SK-N-SH treated with all-trans-retinoic acid at 6 μM for 48 hours (cell line): ENCODE measurements around the gene ALMS1.

Experiments used
- ATAC-seq: fragments of 200-7000 bp; cut with Tn5 transposase; 3 replicates; pipeline ENCODE4 v1.9.1; 2020; ENCODE audit warnings: mild to moderate bottlenecking, moderate library complexity
- ARNTL ChIP-seq: fragments of 450-650 bp; formaldehyde crosslinking; IDR thresholded peaks from 2 replicates; pipeline ENCODE4 v1.5.0; 2020; ENCODE audit warnings: low read depth, mild to moderate bottlenecking, moderate library complexity, borderline replicate concordance
- BACH2 ChIP-seq: fragments of 250-450 bp; sonication (Bioruptor Pico); IDR thresholded peaks from 2 replicates; pipeline ENCODE4 v1.9.0; 2021; ENCODE audit warnings: mild to moderate bottlenecking, borderline replicate concordance
- CREB5 ChIP-seq: fragments of 250-450 bp; sonication (Bioruptor Pico); IDR thresholded peaks from 2 replicates; pipeline ENCODE4 v1.5.1; 2020; ENCODE audit warnings: low read depth, mild to moderate bottlenecking, moderate library complexity
- CSDC2 ChIP-seq: fragments of 250-450 bp; sonication (Bioruptor Pico); IDR thresholded peaks from 2 replicates; pipeline ENCODE4 v1.5.0; 2020; ENCODE audit warnings: mild to moderate bottlenecking, moderate library complexity
- CSRNP3 ChIP-seq: fragments of 250-450 bp; sonication (Bioruptor Pico); IDR thresholded peaks from 2 replicates; pipeline ENCODE4 v1.5.1; 2021; ENCODE audit warnings: mild to moderate bottlenecking, moderate library complexity
- ESRRG ChIP-seq: fragments of 250-450 bp; sonication (Bioruptor Pico); IDR thresholded peaks from 2 replicates; pipeline ENCODE4 v1.6.1; 2021; ENCODE audit warnings: mild to moderate bottlenecking
- GLIS3 ChIP-seq: fragments of 250-450 bp; sonication (Bioruptor Pico); IDR thresholded peaks from 2 replicates; pipeline ENCODE4 v1.5.0; 2020; ENCODE audit warnings: mild to moderate bottlenecking, moderate library complexity
- ISL1 ChIP-seq: fragments of 250-450 bp; sonication (Bioruptor Pico); IDR thresholded peaks from 2 replicates; pipeline ENCODE4 v2.1.2; 2022; ENCODE audit warnings: mild to moderate bottlenecking, moderate library complexity
- PATZ1 ChIP-seq: fragments of 250-450 bp; sonication (Bioruptor Pico); IDR thresholded peaks from 2 replicates; pipeline ENCODE4 v1.8.0; 2020; ENCODE audit warnings: mild to moderate bottlenecking, moderate library complexity, borderline replicate concordance
- POU6F1 ChIP-seq: fragments of 250-450 bp; sonication (Bioruptor Pico); IDR thresholded peaks from 2 replicates; pipeline ENCODE4 v1.8.0; 2021; ENCODE audit warnings: low read depth, mild to moderate bottlenecking, moderate library complexity, borderline replicate concordance
- PPARA ChIP-seq: fragments of 250-450 bp; sonication (Bioruptor Pico); IDR thresholded peaks from 2 replicates; pipeline ENCODE4 v1.5.0; 2020; ENCODE audit warnings: mild to moderate bottlenecking, borderline replicate concordance
- RARB ChIP-seq: fragments of 250-450 bp; sonication (Bioruptor Pico); IDR thresholded peaks from 2 replicates; pipeline ENCODE4 v1.8.0; 2021; ENCODE audit warnings: mild to moderate bottlenecking, moderate library complexity
- SNAI2 ChIP-seq: fragments of 250-450 bp; sonication (Bioruptor Pico); IDR thresholded peaks from 2 replicates; pipeline ENCODE4 v1.5.0; 2020; ENCODE audit warnings: mild to moderate bottlenecking, moderate library complexity
- TCF4 ChIP-seq: fragments of 250-450 bp; sonication (Bioruptor Pico); IDR thresholded peaks from 2 replicates; pipeline ENCODE4 v1.8.0; 2021; ENCODE audit warnings: mild to moderate bottlenecking, moderate library complexity, borderline replicate concordance
- TOX ChIP-seq: fragments of 250-450 bp; sonication (Bioruptor Pico); IDR thresholded peaks from 2 replicates; pipeline ENCODE4 v1.8.0; 2021; ENCODE audit warnings: mild to moderate bottlenecking, moderate library complexity, borderline replicate concordance
- TSHZ2 ChIP-seq: fragments of 250-450 bp; sonication (Bioruptor Pico); IDR thresholded peaks from 2 replicates; pipeline ENCODE4 v1.5.0; 2020; ENCODE audit warnings: mild to moderate bottlenecking, moderate library complexity
- ZC3H10 ChIP-seq: fragments of 250-450 bp; sonication (Bioruptor Pico); IDR thresholded peaks from 2 replicates; pipeline ENCODE4 v1.5.1; 2021; ENCODE audit warnings: mild to moderate bottlenecking, moderate library complexity
- ZFP3 ChIP-seq: fragments of 250-450 bp; sonication (Bioruptor Pico); IDR thresholded peaks from 2 replicates; pipeline ENCODE4 v1.5.0; 2020; ENCODE audit warnings: mild to moderate bottlenecking, moderate library complexity
- ZFP30 ChIP-seq: fragments of 450-650 bp; formaldehyde crosslinking; IDR thresholded peaks from 2 replicates; pipeline ENCODE4 v1.5.0; 2022; ENCODE audit warnings: mild to moderate bottlenecking, moderate library complexity
- ZNF565 ChIP-seq: fragments of 450-650 bp; formaldehyde crosslinking; conservative IDR thresholded peaks from 2 replicates; pipeline ENCODE4 v1.5.0; 2020; ENCODE audit warnings: low read depth, mild to moderate bottlenecking, moderate library complexity
- ZNF70 ChIP-seq: fragments of 450-650 bp; formaldehyde crosslinking; IDR thresholded peaks from 2 replicates; pipeline ENCODE4 v1.5.0; 2020; ENCODE audit warnings: mild to moderate bottlenecking, moderate library complexity
- ZNF8 ChIP-seq: fragments of 450-650 bp; formaldehyde crosslinking; IDR thresholded peaks from 2 replicates; pipeline ENCODE4 v1.5.0; 2020; ENCODE audit warnings: mild to moderate bottlenecking, moderate library complexity

Gene ALMS1

GRCh38 chr2:73561422-73561821, 175.8 kb downstream of the ALMS1 start (continued):
- no peak for TF ChIP-seq CSRNP3 (CRISPR knock-in tag)
- no peak for TF ChIP-seq CREB5
- TF ChIP-seq TOX = no peak
- no peak for TF ChIP-seq RARB (CRISPR knock-in tag)
- no peak for TF ChIP-seq ZNF565 (CRISPR knock-in tag)
- no peak for TF ChIP-seq SNAI2 (CRISPR knock-in tag)
- TF ChIP-seq ZNF8 = no peak
- no peak for TF ChIP-seq ZC3H10 (CRISPR knock-in tag)
- no peak for TF ChIP-seq POU6F1 (CRISPR knock-in tag)
- TF ChIP-seq BACH2 (CRISPR knock-in tag) = no peak
- no peak for TF ChIP-seq ZFP3 (CRISPR knock-in tag)
- TF ChIP-seq ZFP30 = no peak
- no peak for TF ChIP-seq ISL1 (CRISPR knock-in tag)

GRCh38 chr2:73564986-73565385, 179.3 kb downstream of the ALMS1 start:
- ATAC-seq = no peak
- TF ChIP-seq TCF4 (CRISPR knock-in tag) (no peak), ISL1 (CRISPR knock-in tag) (no peak), CREB5 (no peak), ZFP3 (CRISPR knock-in tag) (no peak), CSDC2 (no peak), ZNF70 (no peak), SNAI2 (CRISPR knock-in tag) (no peak), TOX (no peak), POU6F1 (CRISPR knock-in tag) (no peak), ESRRG (CRISPR knock-in tag) (no peak), GLIS3 (CRISPR knock-in tag) (no peak), ZC3H10 (CRISPR knock-in tag) (no peak), ZNF8 (no peak), CSRNP3 (CRISPR knock-in tag) (no peak), RARB (CRISPR knock-in tag) (no peak)

- ATAC-seq = no peak
- TF ChIP-seq BACH2 (CRISPR knock-in tag) = no peak
- TF ChIP-seq TOX = no peak
- TF ChIP-seq ZFP30 = no peak
- no peak for TF ChIP-seq GLIS3 (CRISPR knock-in tag)
- no peak for TF ChIP-seq PPARA (CRISPR knock-in tag)
- TF ChIP-seq ZNF8 = no peak
- TF ChIP-seq ZNF70 = no peak
- no peak for TF ChIP-seq TSHZ2 (CRISPR knock-in tag)
- no peak for TF ChIP-seq TCF4 (CRISPR knock-in tag)
- TF ChIP-seq SNAI2 (CRISPR knock-in tag) = no peak
- no peak for TF ChIP-seq CSDC2
- TF ChIP-seq PATZ1 (CRISPR knock-in tag) = no peak
- TF ChIP-seq ARNTL (CRISPR knock-in tag) = no peak
Measured at GRCh38 chr2:73566288-73566878, 180.7 kb downstream of the ALMS1 start.
